ENCODE data around the gene FSIP1.

Gene FSIP1

GRCh38 chr15:39642011-39642640, 140.5 kb downstream of the FSIP1 start:
- peak; percentile 35 for DNase-seq

GRCh38 chr15:39641191-39641889, 141.3 kb downstream of the FSIP1 start:
- peak; percentile 49 for DNase-seq

GRCh38 chr15:39640665-39641064, 142.0 kb downstream of the FSIP1 start:
- DNase-seq = no peak

GRCh38 chr15:39639037-39639436, 143.6 kb downstream of the FSIP1 start:
- DNase-seq = no peak

- DNase-seq = no peak
Observed at GRCh38 chr15:39638041-39638440, 144.6 kb downstream of the FSIP1 start.

GRCh38 chr15:39631357-39631756, 151.3 kb downstream of the FSIP1 start:
- DNase-seq = no peak

GRCh38 chr15:39629906-39630305, 152.7 kb downstream of the FSIP1 start:
- DNase-seq = peak; percentile 87

- DNase-seq = peak; percentile 47
Observed at GRCh38 chr15:39629371-39629770, 153.3 kb downstream of the FSIP1 start.

GRCh38 chr15:39628546-39629257, 153.9 kb downstream of the FSIP1 start:
- DNase-seq = peak; percentile 32

GRCh38 chr15:39628144-39628508, 154.5 kb downstream of the FSIP1 start:
- DNase-seq = no peak

GRCh38 chr15:39627451-39628143, 155.0 kb downstream of the FSIP1 start:
- no peak for DNase-seq

GRCh38 chr15:39625856-39626255, 156.8 kb downstream of the FSIP1 start:
- DNase-seq = no peak

GRCh38 chr15:39625451-39625850, 157.2 kb downstream of the FSIP1 start:
- no peak for DNase-seq

GRCh38 chr15:39624806-39625205, 157.8 kb downstream of the FSIP1 start:
- no peak for DNase-seq

- no peak for DNase-seq
Observed at GRCh38 chr15:39623529-39623931, 159.1 kb downstream of the FSIP1 start.

GRCh38 chr15:39622660-39623516, 159.8 kb downstream of the FSIP1 start:
- peak; percentile 100 for DNase-seq

- DNase-seq = peak; percentile 79
Observed at GRCh38 chr15:39621976-39622375, 160.7 kb downstream of the FSIP1 start.

GRCh38 chr15:39621210-39621609, 161.4 kb downstream of the FSIP1 start:
- DNase-seq = peak; percentile 98

GRCh38 chr15:39618063-39618823, 164.4 kb downstream of the FSIP1 start:
- no peak for DNase-seq

- peak; percentile 36 for DNase-seq
Observed at GRCh38 chr15:39616731-39617455, 165.7 kb downstream of the FSIP1 start.

- no peak for DNase-seq
Observed at GRCh38 chr15:39613861-39614260, 168.8 kb downstream of the FSIP1 start.

Data from NCI-H69 (cell line).